K562 (cell line): ENCODE data around the gene KLHL29.

Experiments used
- C11orf30 ChIP-seq: fragments of 450-650 bp; IDR thresholded peaks from 2 replicates; pipeline ENCODE4 v1.6.1; 2016; ENCODE audit warnings: low read depth, mild to moderate bottlenecking
- HDAC3 ChIP-seq: fragments of 450-650 bp; IDR thresholded peaks from 2 replicates; pipeline ENCODE4 v1.6.1; 2018; ENCODE audit warnings: borderline replicate concordance, mild to moderate bottlenecking, moderate library complexity; ENCODE audit not compliant: partially characterized antibody
- POLR2A ChIP-seq: fragments of 450-650 bp; conservative IDR thresholded peaks from 2 replicates; pipeline ENCODE4 v1.6.1; 2016
- XRCC5 ChIP-seq: fragments of 200-400 bp; formaldehyde crosslinking; IDR thresholded peaks from 2 replicates; pipeline ENCODE4 v1.6.1; 2017; ENCODE audit warnings: low read depth, mild to moderate bottlenecking, low read length

- no peak for TF ChIP-seq XRCC5
- TF ChIP-seq C11orf30, result 0 out of 2 replicates have a peak, but pooled peaks have one; percentile 36
- no peak for TF ChIP-seq HDAC3
- TF ChIP-seq POLR2A, result no peak
Observed at GRCh38 chr2:23596316-23596885, 211.4 kb downstream of the KLHL29 start.
